ACHN (cell line): ENCODE results near the gene PPM1M.

ENCODE experiments used
- DNase-seq: peaks from one replicate; pipeline ENCODE4 v3.0.0-alpha.2; 2015
- in situ Hi-C: cut with HindIII; loops from 2 replicates; pipeline ENCODE4 v1.10.0; 2017; ENCODE audit warnings: low sequenced_read_pairs, low pct_ligation_motif_present, low pct_unique_long_range_greater_than_20kb

Gene PPM1M

GRCh38 chr3:52289338-52289746, 43.8 kb downstream of the PPM1M start:
- in situ Hi-C loops: no loop called here
- no peak for DNase-seq

- no peak for DNase-seq
- in situ Hi-C loops: no loop called here
These were observed 44.4 kb downstream of the PPM1M start for GRCh38 chr3:52289747-52290595.

GRCh38 chr3:52290596-52291507, 45.3 kb downstream of the PPM1M start:
- in situ Hi-C loops: no loop called here
- DNase-seq: no peak

GRCh38 chr3:52291508-52292181, 46.1 kb downstream of the PPM1M start:
- in situ Hi-C loops: no loop called here
- DNase-seq: peak; percentile 16

GRCh38 chr3:52292247-52293065, 46.9 kb downstream of the PPM1M start:
- DNase-seq: no peak
- in situ Hi-C loops: no loop called here

- DNase-seq: no peak
- in situ Hi-C loops: no loop called here
These were observed 48.1 kb downstream of the PPM1M start for GRCh38 chr3:52293491-52294319.

- in situ Hi-C loops: no loop called here
- no peak for DNase-seq
These were observed 49.0 kb downstream of the PPM1M start for GRCh38 chr3:52294320-52295150.

- DNase-seq: no peak
- in situ Hi-C loops: no loop called here
These were observed 50.2 kb downstream of the PPM1M start for GRCh38 chr3:52295671-52296208.

- in situ Hi-C loops: no loop called here
These were observed 51.9 kb downstream of the PPM1M start for GRCh38 chr3:52297242-52298148.

GRCh38 chr3:52298149-52299098, 52.9 kb downstream of the PPM1M start:
- in situ Hi-C loops: no loop called here
- DNase-seq: no peak

More at GRCh38 chr3:52297242-52298148, 51.9 kb downstream of the PPM1M start:
- no peak for DNase-seq

- in situ Hi-C loops: no loop called here
These were observed 53.8 kb downstream of the PPM1M start for GRCh38 chr3:52299247-52299878.

More at GRCh38 chr3:52299247-52299878, 53.8 kb downstream of the PPM1M start:
- no peak for DNase-seq
